GM12865 (cell line): Measurements from ENCODE around the gene ITGA2.

Source experiments
- DNase-seq: peaks from one replicate; pipeline ENCODE4 v3.0.0; 2010; ENCODE audit warnings: low read depth
- H3K4me3 ChIP-seq: 2 replicates; pipeline ENCODE4 v1.5.1; 2011; ENCODE audit warnings: mild to moderate bottlenecking, low read depth, low read length, control low read depth
- TF ChIP-seq, protein P1 (sequence below): IDR thresholded peaks from 2 replicates; pipeline ENCODE4 v1.5.1; 2011; ENCODE audit warnings: low read length, control low read depth, low read depth, inconsistent platforms; ENCODE audit not compliant: insufficient read depth; ENCODE audit errors: missing control alignments

Gene ITGA2

GRCh38 chr5:53029608-53030007 is 40.5 kb downstream of the ITGA2 start:
- H3K4me3 ChIP-seq: no peak overlapping the region
- no peak for DNase-seq
- TF ChIP-seq, protein P1, sequence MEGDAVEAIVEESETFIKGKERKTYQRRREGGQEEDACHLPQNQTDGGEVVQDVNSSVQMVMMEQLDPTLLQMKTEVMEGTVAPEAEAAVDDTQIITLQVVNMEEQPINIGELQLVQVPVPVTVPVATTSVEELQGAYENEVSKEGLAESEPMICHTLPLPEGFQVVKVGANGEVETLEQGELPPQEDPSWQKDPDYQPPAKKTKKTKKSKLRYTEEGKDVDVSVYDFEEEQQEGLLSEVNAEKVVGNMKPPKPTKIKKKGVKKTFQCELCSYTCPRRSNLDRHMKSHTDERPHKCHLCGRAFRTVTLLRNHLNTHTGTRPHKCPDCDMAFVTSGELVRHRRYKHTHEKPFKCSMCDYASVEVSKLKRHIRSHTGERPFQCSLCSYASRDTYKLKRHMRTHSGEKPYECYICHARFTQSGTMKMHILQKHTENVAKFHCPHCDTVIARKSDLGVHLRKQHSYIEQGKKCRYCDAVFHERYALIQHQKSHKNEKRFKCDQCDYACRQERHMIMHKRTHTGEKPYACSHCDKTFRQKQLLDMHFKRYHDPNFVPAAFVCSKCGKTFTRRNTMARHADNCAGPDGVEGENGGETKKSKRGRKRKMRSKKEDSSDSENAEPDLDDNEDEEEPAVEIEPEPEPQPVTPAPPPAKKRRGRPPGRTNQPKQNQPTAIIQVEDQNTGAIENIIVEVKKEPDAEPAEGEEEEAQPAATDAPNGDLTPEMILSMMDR: no peak

DNA sequence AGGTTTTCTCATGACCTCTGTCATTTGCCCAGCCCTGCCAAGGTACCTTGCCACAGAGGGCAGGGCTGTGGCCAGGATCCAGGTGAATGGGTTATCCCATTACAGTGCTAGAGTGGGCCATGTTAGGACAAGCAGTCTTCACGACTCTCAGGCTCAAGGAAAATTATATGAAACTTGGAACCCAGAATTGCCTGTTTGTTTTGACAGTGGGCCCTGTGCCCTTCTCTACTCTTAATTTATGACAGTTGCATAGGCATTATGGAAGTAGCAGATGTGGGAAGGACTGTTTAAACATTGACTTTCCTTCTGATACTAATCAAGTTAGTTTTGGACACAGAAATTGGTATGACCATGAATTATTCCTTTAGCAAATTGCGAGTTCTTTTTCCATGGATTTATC is 41.7 kb downstream of the ITGA2 start:
- no peak overlapping the region for H3K4me3 ChIP-seq
- no peak for DNase-seq
- TF ChIP-seq, protein P1: no peak

DNA sequence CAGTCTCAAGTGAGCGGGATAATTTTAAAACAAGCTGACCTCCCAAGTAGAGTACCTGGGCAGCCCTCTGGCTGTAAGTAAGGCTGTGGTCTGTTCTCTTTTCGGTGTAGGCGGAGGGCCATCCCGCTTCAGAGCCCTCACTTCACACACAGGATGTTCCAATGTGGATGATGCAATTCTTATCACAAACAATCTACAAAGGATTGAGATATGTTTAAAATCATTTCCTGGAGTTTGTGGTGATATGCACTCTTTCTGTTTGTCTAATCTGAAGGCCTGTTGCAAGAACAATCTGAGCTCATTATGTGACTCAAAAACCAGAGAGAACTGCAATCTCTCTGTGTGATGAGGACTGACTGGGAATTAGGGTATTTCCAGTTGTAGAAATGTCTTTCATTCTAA is 42.5 kb downstream of the ITGA2 start:
- no peak overlapping the region for H3K4me3 ChIP-seq
- TF ChIP-seq, protein P1: no peak
- DNase-seq: no peak

GRCh38 chr5:53032188-53032587 is 43.0 kb downstream of the ITGA2 start:
- no peak for DNase-seq
- H3K4me3 ChIP-seq: no peak overlapping the region
- TF ChIP-seq, protein P1: no peak

- no peak for DNase-seq
- TF ChIP-seq, protein P1: no peak
- H3K4me3 ChIP-seq: no peak overlapping the region
These were observed 45.7 kb downstream of the ITGA2 start for GRCh38 chr5:53034832-53035231.

GRCh38 chr5:53035868-53036381 is 46.8 kb downstream of the ITGA2 start:
- H3K4me3 ChIP-seq: no peak overlapping the region
- peak; percentile 6 for DNase-seq

More at GRCh38 chr5:53035868-53036381, 46.8 kb downstream of the ITGA2 start:
- TF ChIP-seq, protein P1: peak; percentile 30
